Fibroblast of lung (primary cell): Measurements from ENCODE around the gene MRNIP.

ENCODE experiments used
- CTCF ChIP-seq, 2 donors: IDR thresholded peaks in 1 of 2; conservative IDR thresholded peaks in 1 of 2; 1 replicate in 1 of 2; 2 replicates in 1 of 2; pipeline ENCODE4 v1.5.1; 2011 to 2012; ENCODE audit warnings: low read length in 2 of 2, control low read depth in 1 of 2, inconsistent platforms in 1 of 2, low read depth in 1 of 2, mild to moderate bottlenecking in 1 of 2
- EZH2 ChIP-seq: IDR thresholded peaks from 2 replicates; pipeline ENCODE4 v1.5.1; 2012; ENCODE audit warnings: low read length, control low read depth, mild to moderate bottlenecking; ENCODE audit errors: missing control alignments

GRCh38 chr5:179862891-179863290 is 4.3 kb upstream of the MRNIP start:
- TF ChIP-seq CTCF (conservative IDR thresholded peaks at IDR 0.05 in 1 of 2, IDR thresholded peaks at IDR 0.05 in 1 of 2; ENCODE audit: low read depth in 1 of 2, low read length in 2 of 2) (no peak), EZH2 (no peak)
